GM12873 (cell line): ENCODE results near the gene CACNA2D3.

ENCODE experiments used
- TF ChIP-seq, protein P1 (sequence below): IDR thresholded peaks from 2 replicates; pipeline ENCODE4 v1.5.1; 2012; ENCODE audit warnings: low read depth, mild to moderate bottlenecking, moderate library complexity, low read length, control low read depth; ENCODE audit not compliant: insufficient read depth; ENCODE audit errors: missing control alignments

CACNA2D3 gene

DNA sequence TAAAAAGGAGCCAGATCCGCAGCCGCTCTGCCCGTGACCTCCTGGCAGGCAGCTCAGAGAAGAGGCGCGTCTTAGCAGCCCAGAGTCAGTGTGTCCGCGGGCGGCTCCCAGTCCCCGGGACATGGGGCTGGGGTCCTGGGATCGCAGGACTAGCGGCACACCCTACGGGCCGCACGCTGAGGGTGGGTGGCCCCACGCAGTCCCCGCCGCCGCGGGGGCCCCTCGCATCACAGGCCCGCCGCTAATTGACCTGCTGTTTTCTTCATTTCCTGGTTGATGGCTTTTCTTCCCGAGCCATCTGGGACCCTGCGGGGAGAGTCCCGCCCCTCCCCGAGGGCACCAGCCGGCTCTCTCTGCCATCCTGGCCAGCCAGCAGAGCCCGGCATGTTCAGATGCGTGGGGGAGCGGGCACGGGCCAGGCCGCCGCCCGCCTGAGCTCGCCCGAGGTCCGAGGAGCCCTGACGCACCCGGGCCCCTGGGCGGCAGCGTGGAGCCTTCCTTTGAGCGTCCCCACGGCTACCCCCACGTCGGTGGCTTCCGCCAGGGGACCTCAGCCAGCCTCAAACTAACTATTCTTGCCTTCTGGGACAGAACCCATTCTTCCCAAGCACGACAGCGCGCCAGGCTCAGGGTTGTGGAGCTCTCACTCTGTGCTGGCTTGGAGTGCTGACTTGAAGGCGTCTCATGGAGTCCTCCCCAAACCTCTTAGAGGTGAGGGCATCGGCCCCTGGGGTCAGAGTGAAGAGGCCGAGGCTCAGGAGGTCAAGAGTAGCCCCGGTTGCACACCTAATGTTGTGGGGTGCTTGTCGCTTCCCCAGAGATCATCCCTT, 34.6 kb upstream of the CACNA2D3 start:
- TF ChIP-seq, protein P1, sequence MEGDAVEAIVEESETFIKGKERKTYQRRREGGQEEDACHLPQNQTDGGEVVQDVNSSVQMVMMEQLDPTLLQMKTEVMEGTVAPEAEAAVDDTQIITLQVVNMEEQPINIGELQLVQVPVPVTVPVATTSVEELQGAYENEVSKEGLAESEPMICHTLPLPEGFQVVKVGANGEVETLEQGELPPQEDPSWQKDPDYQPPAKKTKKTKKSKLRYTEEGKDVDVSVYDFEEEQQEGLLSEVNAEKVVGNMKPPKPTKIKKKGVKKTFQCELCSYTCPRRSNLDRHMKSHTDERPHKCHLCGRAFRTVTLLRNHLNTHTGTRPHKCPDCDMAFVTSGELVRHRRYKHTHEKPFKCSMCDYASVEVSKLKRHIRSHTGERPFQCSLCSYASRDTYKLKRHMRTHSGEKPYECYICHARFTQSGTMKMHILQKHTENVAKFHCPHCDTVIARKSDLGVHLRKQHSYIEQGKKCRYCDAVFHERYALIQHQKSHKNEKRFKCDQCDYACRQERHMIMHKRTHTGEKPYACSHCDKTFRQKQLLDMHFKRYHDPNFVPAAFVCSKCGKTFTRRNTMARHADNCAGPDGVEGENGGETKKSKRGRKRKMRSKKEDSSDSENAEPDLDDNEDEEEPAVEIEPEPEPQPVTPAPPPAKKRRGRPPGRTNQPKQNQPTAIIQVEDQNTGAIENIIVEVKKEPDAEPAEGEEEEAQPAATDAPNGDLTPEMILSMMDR = no peak

DNA sequence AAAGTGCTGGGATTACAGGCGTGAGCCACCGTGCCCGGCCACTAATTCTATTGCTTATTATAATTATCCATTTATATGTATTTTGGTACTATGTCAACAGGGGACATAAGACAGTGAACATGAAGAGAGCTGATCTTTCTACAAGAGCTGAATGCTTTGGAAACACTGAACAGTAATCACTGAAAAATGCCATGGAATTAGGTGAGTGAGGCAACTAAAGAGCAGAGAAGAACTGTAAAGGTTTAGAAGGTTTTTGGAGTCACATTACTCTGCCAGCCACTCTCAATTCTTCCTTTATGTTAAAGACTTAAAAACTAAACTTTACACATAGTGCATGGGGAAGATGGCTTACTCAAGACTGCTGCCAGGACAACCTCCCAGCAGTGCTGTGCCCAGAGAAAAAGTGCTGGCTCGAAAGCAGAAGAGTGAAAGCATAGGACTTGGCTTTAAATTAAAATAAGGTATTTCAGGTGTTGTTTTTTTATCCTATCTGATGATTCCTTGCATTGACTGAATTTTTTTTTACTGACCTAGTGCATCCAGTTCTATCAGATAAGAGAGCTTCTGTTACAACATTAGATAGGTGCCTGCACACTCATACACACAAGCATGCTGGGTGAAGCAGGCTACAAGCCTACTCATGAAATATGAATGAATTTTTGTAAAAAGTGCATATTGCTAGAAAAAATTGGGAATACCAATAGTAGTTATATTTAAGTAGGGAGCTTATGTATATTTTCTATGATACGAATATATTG, 28.7 kb upstream of the CACNA2D3 start:
- TF ChIP-seq, protein P1 = no peak

DNA sequence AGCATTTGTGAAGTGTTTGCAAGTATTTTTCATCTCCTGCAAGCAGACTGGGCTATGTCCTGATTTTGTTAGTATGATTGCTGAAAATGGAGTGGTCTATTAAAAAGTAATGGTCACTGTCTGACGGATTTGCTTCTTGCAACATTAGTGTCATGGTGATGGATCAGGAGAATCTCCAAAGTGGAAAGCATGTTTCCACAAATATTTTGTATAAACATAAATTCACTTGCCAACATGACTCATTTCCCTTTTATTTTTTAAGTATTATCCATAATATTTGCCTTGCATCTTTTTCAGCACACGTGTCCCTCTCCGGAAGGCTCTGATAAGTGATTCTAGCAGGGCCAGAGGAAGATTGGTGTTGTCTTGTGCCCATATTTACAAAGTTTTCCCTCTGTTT, 27.4 kb upstream of the CACNA2D3 start:
- TF ChIP-seq, protein P1 = no peak

- TF ChIP-seq, protein P1 = no peak
These were observed 23.0 kb upstream of the CACNA2D3 start for GRCh38 chr3:54099381-54099780.

GRCh38 chr3:54104084-54104483, 18.3 kb upstream of the CACNA2D3 start:
- TF ChIP-seq, protein P1 = no peak

DNA sequence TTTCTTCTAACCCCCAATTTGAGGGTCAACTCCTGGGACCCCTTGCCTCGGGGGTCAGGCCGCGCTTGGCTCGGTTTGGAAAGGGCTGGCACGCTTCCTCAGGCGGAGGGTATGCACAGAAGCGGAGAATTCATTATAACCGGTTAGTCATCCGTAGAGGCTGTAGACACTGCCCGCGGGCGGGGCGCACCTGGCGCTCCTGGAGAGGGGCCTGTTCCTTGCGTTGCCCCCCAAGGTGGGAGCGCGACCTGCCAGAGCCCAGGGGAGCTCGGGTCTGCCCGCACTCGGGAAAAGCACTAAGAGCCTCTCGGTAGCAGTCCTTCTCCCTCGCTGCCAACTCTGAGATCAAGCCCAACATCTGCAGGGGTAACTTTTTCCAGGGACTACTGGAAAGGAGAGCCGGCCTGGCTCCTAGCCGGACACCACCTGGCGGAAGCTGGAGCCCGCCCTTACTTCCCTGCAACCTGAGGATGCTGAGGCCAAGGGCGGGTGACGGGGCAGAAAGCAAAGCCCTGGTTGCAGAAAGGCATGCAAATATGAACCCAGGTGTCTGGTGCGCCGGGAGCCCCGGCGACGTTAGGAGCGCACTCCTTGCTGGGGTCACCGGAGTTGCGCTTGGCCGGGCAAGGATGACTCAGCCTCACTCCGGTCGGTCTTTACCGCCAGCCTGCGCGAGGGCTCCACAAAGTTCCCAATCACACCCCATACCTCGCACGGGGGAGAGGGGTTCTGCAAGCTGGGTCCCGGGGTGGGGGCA, 1.5 kb upstream of the CACNA2D3 start:
- TF ChIP-seq, protein P1 = no peak
